HCT116 (cell line): ENCODE data around the gene ACR. TPM values are rescaled to one million over a fixed set of nuclear protein-coding genes. Genes with fewer than 3 reads are reported as not detected.

Source experiments
- ATAC-seq: fragments of 200-7000 bp; cut with Tn5 transposase; 2 replicates; pipeline ENCODE4 v1.9.1; 2020; ENCODE audit warnings: mild to moderate bottlenecking, moderate library complexity
- BruUV-seq: library from RNA; stranded (reverse); fragments of 400-500 nt; replicated peaks from 2 replicates; lab custom pipeline; 2021; lab: Mats Ljungman, UMichigan
- CTCF ChIA-PET: fragments of 300-600 bp; sonication (Branson Sonifier 250); formaldehyde crosslinking; loops from one replicate; lab custom pipeline; 2021; ENCODE audit warnings: antibody characterized with exemption; lab: Charles Lee
- POLR2A ChIA-PET: fragments of 300-600, 350-600 bp; sonication (Branson Sonifier 250); formaldehyde crosslinking; loops from one replicate; lab custom pipeline; 2021; ENCODE audit warnings: antibody characterized with exemption; lab: Charles Lee
- RAD21 ChIA-PET, 2 experiments: fragments of 300-600 bp; sonication (Branson Sonifier 250); formaldehyde crosslinking; loops; one replicate each; lab custom pipeline; 2023; ENCODE audit warnings: low total read pairs in 2 of 2; ENCODE audit not compliant: uncharacterized antibody in 2 of 2, unreplicated experiment in 2 of 2, low non-redundant PET in 1 of 2; lab: Charles Lee
- DNase-seq: peaks from one replicate; pipeline ENCODE4 v3.0.0-alpha.2; 2010; ENCODE audit warnings: low read depth, low spot score
- H2AFZ ChIP-seq: fragments of 200-600 bp; shearing (Covaris generic), sonication (generic); 2 replicates; pipeline ENCODE4 v1.6.1; 2017; ENCODE audit warnings: low read depth, mixed run types, mixed read lengths, antibody characterized with exemption, low read length; ENCODE audit not compliant: poor library complexity, severe bottlenecking
- H3K27ac ChIP-seq: 2 replicates; pipeline ENCODE4 v1.5.1; 2012; ENCODE audit warnings: low read depth, low read length
- H3K27me3 ChIP-seq: fragments of 200-600 bp; sonication (generic); 2 replicates; pipeline ENCODE4 v1.6.1; 2016; ENCODE audit warnings: mixed run types, low read length, mixed read lengths; ENCODE audit not compliant: insufficient read depth
- H3K36me3 ChIP-seq, 2 experiments: fragments of 200-500 bp in 1 of 2; fragments of 200-600 bp in 1 of 2; sonication (Bioruptor generic) in 1 of 2; sonication (generic) in 1 of 2; 2 replicates each; pipeline versions ENCODE4 v1.5.1 to v1.6.1; 2014 to 2016; ENCODE audit warnings: low read length in 2 of 2, inconsistent platforms in 1 of 2, mixed read lengths in 1 of 2, mixed run types in 1 of 2; ENCODE audit not compliant: insufficient read depth in 2 of 2, control insufficient read depth in 1 of 2
- H3K4me1 ChIP-seq, 2 experiments: fragments of 200-600 bp in 1 of 2; sonication (generic) in 1 of 2; 2 replicates each; pipeline versions ENCODE4 v1.5.1 to v1.6.1; 2012 to 2017; ENCODE audit warnings: low read length in 2 of 2, inconsistent platforms in 1 of 2, mild to moderate bottlenecking in 1 of 2, mixed read lengths in 1 of 2, mixed run types in 1 of 2, moderate library complexity in 1 of 2; ENCODE audit not compliant: insufficient read depth in 2 of 2, control insufficient read depth in 1 of 2
- H3K4me2 ChIP-seq: fragments of 200-600 bp; sonication (generic); 2 replicates; pipeline ENCODE4 v1.6.1; 2017; ENCODE audit warnings: mixed run types, low read length, mixed read lengths
- H3K4me3 ChIP-seq, 2 experiments: fragments of 200-600 bp in 1 of 2; sonication (generic) in 1 of 2; replicated peaks in 1 of 2; 2 replicates each; pipeline ENCODE4 v1.5.1; 2011 to 2016; ENCODE audit warnings: low read length in 2 of 2, control low read depth in 1 of 2, low read depth in 1 of 2, mild to moderate bottlenecking in 1 of 2, mixed read lengths in 1 of 2, mixed run types in 1 of 2
- H3K79me2 ChIP-seq: fragments of 200-600 bp; sonication (generic); 2 replicates; pipeline ENCODE4 v1.6.1; 2017; ENCODE audit warnings: mild to moderate bottlenecking, mixed run types, low read length, moderate library complexity, mixed read lengths; ENCODE audit not compliant: insufficient read depth
- H3K9ac ChIP-seq: fragments of 200-600 bp; sonication (generic); 2 replicates; pipeline ENCODE4 v1.6.1; 2016; ENCODE audit warnings: low read length, mixed read lengths
- H3K9me2 ChIP-seq: fragments of 200-600 bp; sonication (generic), shearing (Covaris generic); 2 replicates; pipeline ENCODE4 v1.6.1; 2017; ENCODE audit warnings: mixed run types, mild to moderate bottlenecking, moderate library complexity; ENCODE audit not compliant: insufficient read depth
- H3K9me3 ChIP-seq, 2 experiments: fragments of 200-500 bp in 1 of 2; fragments of 200-600 bp in 1 of 2; sonication (Bioruptor generic) in 1 of 2; sonication (generic) in 1 of 2; 2 replicates each; pipeline ENCODE4 v1.6.1; 2014 to 2017; ENCODE audit warnings: low read length in 2 of 2, mixed read lengths in 2 of 2, inconsistent platforms in 1 of 2, low read depth in 1 of 2, mild to moderate bottlenecking in 1 of 2, mixed run types in 1 of 2, moderate library complexity in 1 of 2; ENCODE audit not compliant: control insufficient read depth in 1 of 2, insufficient read depth in 1 of 2
- H4K20me1 ChIP-seq: fragments of 200-600 bp; sonication (generic), shearing (Covaris generic); 2 replicates; pipeline ENCODE4 v1.6.1; 2017; ENCODE audit warnings: mixed run types, mild to moderate bottlenecking, moderate library complexity; ENCODE audit not compliant: insufficient read depth
- EGR1 ChIP-seq: IDR thresholded peaks from 2 replicates; pipeline ENCODE4 v1.6.1; 2012; ENCODE audit warnings: low read depth
- POLR2AphosphoS5 ChIP-seq: IDR thresholded peaks from 2 replicates; pipeline ENCODE4 v1.6.1; 2011; ENCODE audit warnings: mild to moderate bottlenecking, low read depth, low read length, moderate library complexity
- RAD21 ChIP-seq: IDR thresholded peaks from 2 replicates; pipeline ENCODE4 v1.6.1; 2012; ENCODE audit warnings: low read depth, mild to moderate bottlenecking
- SIN3A ChIP-seq: IDR thresholded peaks from 2 replicates; pipeline ENCODE4 v1.6.1; 2012; ENCODE audit warnings: low read depth
- SRF ChIP-seq: IDR thresholded peaks from 2 replicates; pipeline ENCODE4 v1.6.1; 2012; ENCODE audit warnings: low read depth
- YY1 ChIP-seq: IDR thresholded peaks from 2 replicates; pipeline ENCODE4 v1.6.1; 2011; ENCODE audit warnings: low read length, low read depth, moderate library complexity, mild to moderate bottlenecking; ENCODE audit not compliant: insufficient replicate concordance; ENCODE audit errors: extremely low read depth
- intact Hi-C: fragments of 100-400 bp; cut with micrococcal nuclease; formaldehyde crosslinking; loops from 2 replicates; pipeline ENCODE4 v1.10.0; 2022
- total RNA-seq: library from RNA; stranded (reverse); gene quantifications from one replicate; pipeline ENCODE4 v1.2.1, GENCODE V29; 2021; ENCODE audit not compliant: unreplicated experiment
- TF ChIP-seq, protein P1 (sequence below): IDR thresholded peaks from 2 replicates; pipeline ENCODE4 v1.6.1; 2012
- TF ChIP-seq, protein P2 (sequence below): IDR thresholded peaks from 2 replicates; pipeline ENCODE4 v1.6.1; 2012
- TF ChIP-seq, protein P3 (sequence below): IDR thresholded peaks from 2 replicates; pipeline ENCODE4 v1.6.1; 2012; ENCODE audit warnings: low read depth

Gene ACR
- total RNA-seq, 1 experiment from 2014 or later = 1.5 TPM

DNA sequence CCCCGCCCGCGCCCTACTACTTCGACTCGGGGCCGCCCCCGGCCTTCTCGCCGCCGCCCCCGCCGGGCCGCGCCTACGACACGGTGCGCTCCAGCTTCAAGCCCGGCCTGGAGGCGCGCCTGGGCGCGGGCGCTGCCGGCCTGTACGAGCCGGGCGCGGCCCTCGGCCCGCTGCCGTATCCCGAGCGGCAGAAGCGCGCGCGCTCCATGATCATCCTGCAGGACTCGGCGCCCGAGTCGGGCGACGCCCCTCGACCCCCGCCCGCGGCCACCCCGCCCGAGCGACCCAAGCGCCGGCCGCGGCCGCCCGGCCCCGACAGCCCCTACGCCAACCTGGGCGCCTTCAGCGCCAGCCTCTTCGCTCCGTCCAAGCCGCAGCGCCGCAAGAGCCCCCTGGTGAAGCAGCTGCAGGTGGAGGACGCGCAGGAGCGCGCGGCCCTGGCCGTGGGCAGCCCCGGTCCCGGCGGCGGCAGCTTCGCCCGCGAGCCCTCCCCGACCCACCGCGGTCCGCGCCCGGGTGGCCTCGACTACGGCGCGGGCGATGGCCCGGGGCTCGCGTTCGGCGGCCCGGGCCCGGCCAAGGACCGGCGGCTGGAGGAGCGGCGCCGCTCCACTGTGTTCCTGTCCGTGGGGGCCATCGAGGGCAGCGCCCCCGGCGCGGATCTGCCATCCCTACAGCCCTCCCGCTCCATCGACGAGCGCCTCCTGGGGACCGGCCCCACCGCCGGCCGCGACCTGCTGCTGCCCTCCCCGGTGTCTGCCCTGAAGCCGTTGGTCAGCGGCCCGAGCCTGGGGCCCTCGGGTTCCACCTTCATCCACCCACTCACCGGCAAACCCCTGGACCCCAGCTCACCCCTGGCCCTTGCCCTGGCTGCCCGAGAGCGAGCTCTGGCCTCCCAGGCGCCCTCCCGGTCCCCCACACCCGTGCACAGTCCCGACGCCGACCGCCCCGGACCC, 17.4 kb upstream of the ACR start:
- no TSS peak for BruUV-seq
- Histone ChIP-seq H3K27ac (no peak overlapping the region), H3K9ac (no peak overlapping the region), H2AFZ (no peak overlapping the region), H3K4me1 (no peaks in the 10 kb centered on the region), H3K4me3 (no peak overlapping the region), H3K79me2 (no peaks in the 10 kb centered on the region), H3K9me3 (no peaks in the 10 kb centered on the region), H3K9me2 (no peaks in the 10 kb centered on the region), H3K36me3 (peaks cover 0 to under 1% of the 10 kb centered on the region in 2 experiments; a peak in 2 of 4 replicates), H3K4me2 (no peak overlapping the region), H4K20me1 (no peaks in the 10 kb centered on the region), H3K27me3 (no peaks in the 10 kb centered on the region)
- RAD21 ChIA-PET = no interaction called here
- intact Hi-C loops = no loop called here
- DNase-seq (no peak), ATAC-seq (no peak)
- CTCF ChIA-PET = no interaction called here
- POLR2A ChIA-PET = no interaction called here
- TF ChIP-seq POLR2AphosphoS5 = no peak
- TF ChIP-seq YY1 = no peak
- no peak for TF ChIP-seq EGR1
- TF ChIP-seq SRF = no peak
- TF ChIP-seq, protein P1, sequence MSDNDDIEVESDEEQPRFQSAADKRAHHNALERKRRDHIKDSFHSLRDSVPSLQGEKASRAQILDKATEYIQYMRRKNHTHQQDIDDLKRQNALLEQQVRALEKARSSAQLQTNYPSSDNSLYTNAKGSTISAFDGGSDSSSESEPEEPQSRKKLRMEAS = no peak
- TF ChIP-seq SIN3A = no peak
- TF ChIP-seq, protein P2, sequence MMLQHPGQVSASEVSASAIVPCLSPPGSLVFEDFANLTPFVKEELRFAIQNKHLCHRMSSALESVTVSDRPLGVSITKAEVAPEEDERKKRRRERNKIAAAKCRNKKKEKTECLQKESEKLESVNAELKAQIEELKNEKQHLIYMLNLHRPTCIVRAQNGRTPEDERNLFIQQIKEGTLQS = no peak
- no peak for TF ChIP-seq RAD21
- TF ChIP-seq, protein P3, sequence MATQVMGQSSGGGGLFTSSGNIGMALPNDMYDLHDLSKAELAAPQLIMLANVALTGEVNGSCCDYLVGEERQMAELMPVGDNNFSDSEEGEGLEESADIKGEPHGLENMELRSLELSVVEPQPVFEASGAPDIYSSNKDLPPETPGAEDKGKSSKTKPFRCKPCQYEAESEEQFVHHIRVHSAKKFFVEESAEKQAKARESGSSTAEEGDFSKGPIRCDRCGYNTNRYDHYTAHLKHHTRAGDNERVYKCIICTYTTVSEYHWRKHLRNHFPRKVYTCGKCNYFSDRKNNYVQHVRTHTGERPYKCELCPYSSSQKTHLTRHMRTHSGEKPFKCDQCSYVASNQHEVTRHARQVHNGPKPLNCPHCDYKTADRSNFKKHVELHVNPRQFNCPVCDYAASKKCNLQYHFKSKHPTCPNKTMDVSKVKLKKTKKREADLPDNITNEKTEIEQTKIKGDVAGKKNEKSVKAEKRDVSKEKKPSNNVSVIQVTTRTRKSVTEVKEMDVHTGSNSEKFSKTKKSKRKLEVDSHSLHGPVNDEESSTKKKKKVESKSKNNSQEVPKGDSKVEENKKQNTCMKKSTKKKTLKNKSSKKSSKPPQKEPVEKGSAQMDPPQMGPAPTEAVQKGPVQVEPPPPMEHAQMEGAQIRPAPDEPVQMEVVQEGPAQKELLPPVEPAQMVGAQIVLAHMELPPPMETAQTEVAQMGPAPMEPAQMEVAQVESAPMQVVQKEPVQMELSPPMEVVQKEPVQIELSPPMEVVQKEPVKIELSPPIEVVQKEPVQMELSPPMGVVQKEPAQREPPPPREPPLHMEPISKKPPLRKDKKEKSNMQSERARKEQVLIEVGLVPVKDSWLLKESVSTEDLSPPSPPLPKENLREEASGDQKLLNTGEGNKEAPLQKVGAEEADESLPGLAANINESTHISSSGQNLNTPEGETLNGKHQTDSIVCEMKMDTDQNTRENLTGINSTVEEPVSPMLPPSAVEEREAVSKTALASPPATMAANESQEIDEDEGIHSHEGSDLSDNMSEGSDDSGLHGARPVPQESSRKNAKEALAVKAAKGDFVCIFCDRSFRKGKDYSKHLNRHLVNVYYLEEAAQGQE = no peak
